Measurements from ENCODE around the gene COA1.
"Not testable (repeated sequence)": the region's sequence is repeated elsewhere in the genome, so short reads cannot be mapped to it uniquely, and the experiment has no call there.

COA1 gene

DNA sequence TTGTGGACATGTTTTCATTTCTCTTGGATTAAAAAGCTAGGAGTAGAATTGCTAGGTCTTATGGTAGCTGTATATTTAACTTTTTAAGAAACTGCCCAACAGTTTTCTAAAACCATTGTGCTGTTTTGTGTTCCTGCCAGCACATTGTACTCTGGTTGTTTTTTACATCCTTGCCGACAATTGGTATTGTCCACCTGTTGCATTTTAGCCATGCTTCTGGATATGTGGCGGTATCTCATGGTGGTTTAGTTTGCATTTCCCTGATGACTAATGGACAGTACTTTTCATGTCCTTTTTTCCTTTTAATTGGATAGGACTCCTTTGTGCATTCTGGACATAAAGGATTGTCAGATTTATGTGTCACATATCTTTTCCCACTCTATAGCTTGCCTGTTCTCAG, 100.9 kb downstream of the COA1 start:
- DNase-seq (ENCODE audit: low read depth in 3 of 3) = no peak

- DNase-seq (ENCODE audit: low read depth in 3 of 3) = not testable (repeated sequence)
Observed at GRCh38 chr7:43627798-43628197, 101.5 kb downstream of the COA1 start.

GRCh38 chr7:43626695-43627094, 102.6 kb downstream of the COA1 start:
- DNase-seq (ENCODE audit: low read depth in 3 of 3) = no peak

DNA sequence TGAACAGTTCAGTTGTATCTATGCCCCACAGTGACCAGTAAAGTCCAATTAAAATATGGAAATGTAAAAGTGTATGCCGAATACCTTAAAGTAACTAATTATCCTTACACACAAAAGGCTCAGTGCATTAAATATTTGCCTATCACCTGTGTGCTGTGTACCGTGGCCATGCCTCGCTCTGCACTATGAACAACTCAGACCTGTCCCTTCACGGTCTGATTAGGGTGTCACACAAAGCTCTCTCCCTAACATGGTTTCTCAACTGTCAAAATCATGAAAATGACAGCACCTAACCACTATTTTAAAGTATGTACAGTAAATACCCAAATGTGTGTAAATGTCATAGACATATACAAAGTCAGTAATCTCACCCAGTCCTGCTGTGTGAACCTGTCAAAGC, 103.3 kb downstream of the COA1 start:
- no peak for DNase-seq (ENCODE audit: low read depth in 3 of 3)

DNA sequence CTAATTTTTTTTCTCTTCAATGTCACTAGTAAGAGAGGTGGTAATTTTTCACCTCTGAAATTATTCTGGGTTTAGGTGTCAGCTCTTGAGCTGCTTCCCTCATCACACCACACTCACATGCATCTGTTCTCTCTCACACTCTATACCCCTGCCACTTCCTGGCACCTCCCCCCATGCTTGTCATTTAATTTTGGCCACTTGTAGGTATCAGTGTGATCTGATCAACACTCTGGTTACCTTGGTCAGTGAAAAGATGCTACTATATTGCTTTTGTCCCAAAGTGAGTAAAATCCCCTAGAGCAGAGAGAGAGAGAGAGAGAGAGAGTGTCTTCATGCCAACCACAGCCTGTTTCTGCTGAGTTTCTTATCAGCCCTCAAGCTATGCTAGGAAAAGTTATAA, 103.9 kb downstream of the COA1 start:
- DNase-seq (ENCODE audit: low read depth in 3 of 3) = no peak

GRCh38 chr7:43624156-43624555, 105.2 kb downstream of the COA1 start:
- no peak for DNase-seq (ENCODE audit: low read depth in 3 of 3)

- DNase-seq (ENCODE audit: low read depth in 3 of 3) = no peak
Observed at GRCh38 chr7:43621729-43622448, 107.4 kb downstream of the COA1 start.

GRCh38 chr7:43619213-43620012, 109.9 kb downstream of the COA1 start:
- DNase-seq (ENCODE audit: low read depth in 3 of 3) = no peak

DNA sequence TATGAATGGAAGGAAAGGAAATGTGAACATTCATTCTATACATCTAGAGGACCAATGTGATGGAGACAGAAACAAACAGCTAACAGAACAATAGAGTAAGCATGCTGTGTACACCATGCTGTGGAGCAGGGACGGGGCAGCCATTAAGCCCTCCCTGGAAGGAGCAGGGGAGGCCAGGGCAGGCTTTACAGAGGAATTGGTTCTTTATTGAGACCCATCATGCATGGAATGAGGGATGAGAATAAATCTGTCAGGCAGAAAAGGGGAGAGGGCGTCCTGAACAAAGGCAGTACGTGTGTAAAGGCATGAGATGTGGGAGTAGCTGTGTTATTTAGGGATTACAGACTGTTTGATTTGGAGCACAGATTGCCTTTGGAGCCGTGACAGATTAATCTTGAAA, 111.2 kb downstream of the COA1 start:
- DNase-seq (ENCODE audit: low read depth in 3 of 3) = no peak

DNA sequence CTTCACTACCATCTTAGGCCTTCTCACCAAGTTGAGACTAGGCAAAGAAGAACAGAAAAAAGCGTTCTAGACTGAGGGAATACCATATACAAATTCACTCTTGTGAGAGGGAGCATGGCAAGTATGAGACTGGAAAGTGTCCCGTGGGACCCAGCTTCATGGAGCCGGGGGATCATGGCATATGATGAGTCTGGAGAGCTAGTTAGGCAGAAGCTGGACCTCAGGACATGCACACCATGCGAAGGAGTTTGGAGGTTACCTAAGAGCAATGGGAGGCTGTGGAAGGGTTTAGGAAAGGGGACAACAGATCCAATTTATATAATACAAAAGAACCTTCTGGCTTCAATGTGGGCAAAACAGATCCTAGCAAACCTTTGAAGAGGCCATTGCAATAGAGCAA, 112.3 kb downstream of the COA1 start:
- DNase-seq (ENCODE audit: low read depth in 3 of 3) = no peak

GRCh38 chr7:43615558-43616145, 113.7 kb downstream of the COA1 start:
- DNase-seq (ENCODE audit: low read depth in 3 of 3) = no peak

GRCh38 chr7:43612599-43613589, 116.4 kb downstream of the COA1 start:
- DNase-seq (ENCODE audit: low read depth in 3 of 3) = no peak

- no peak for DNase-seq (ENCODE audit: low read depth in 3 of 3)
Observed at GRCh38 chr7:43612128-43612527, 117.2 kb downstream of the COA1 start.

- no peak for DNase-seq (ENCODE audit: low read depth in 3 of 3)
Observed at GRCh38 chr7:43609097-43609496, 120.2 kb downstream of the COA1 start.

GRCh38 chr7:43604251-43604650, 125.1 kb downstream of the COA1 start:
- DNase-seq (ENCODE audit: low read depth in 3 of 3) = no peak

DNA sequence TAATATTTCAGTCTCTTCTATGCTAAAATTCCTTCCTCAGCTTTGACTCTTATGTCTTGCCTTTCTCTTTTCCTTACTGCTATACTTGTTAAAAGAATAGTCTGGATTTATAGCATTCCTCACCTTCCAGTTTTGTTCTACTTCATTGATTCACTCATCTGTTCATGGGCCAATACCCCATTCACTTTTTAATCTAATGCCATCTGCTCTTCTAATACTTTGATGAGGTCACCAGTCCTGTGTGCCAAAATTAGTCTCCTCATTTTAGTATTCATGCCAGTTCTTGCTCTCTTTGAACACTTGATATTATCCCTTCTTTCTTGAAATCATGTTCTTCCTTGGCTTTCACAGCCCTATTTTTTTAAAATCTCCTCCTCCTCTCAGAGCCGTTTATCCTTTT, 127.1 kb downstream of the COA1 start:
- DNase-seq (ENCODE audit: low read depth in 3 of 3) = no peak

DNA sequence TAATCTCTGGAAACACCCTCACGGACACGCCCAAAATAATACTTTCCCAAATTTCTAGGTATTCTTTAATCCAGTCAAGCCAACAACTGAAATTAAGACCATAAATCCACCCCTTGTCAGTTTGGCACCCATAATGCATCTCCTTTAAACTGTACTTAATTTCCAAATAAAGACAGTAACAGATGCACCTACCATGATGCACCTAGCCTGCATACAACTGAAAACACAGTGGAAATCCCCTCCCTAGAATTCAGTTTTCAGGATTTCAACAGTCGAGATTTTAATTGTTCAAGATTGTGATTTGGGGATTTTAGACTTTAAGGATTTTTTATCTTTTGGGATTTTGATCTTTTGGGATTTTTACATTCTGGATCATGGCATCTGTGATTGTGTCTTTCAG, 129.3 kb downstream of the COA1 start:
- no peak for DNase-seq (ENCODE audit: low read depth in 3 of 3)

DNA sequence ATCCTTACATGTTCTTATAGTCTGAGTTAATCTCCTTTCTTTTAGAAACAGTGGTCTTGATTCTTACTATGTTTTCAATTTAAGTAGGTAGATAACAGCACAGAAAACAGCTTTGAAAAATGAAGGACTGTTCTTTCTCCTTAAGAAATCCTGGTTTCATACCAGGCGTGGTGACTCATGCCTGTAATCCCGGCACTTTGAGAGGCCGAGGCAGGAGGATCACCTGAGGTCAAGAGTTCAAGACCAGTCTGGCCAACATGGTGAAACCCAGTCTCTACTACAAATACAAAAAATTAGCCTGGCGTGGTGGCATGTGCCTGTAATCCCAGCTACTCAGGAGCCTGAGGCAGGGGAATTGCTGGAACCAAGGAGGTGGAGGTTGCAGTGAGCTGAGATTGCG, 132.9 kb downstream of the COA1 start:
- DNase-seq (ENCODE audit: low read depth in 3 of 3) = not testable (repeated sequence)

- DNase-seq (ENCODE audit: low read depth in 3 of 3) = no peak
Observed at GRCh38 chr7:43594020-43594419, 135.3 kb downstream of the COA1 start.

DNA sequence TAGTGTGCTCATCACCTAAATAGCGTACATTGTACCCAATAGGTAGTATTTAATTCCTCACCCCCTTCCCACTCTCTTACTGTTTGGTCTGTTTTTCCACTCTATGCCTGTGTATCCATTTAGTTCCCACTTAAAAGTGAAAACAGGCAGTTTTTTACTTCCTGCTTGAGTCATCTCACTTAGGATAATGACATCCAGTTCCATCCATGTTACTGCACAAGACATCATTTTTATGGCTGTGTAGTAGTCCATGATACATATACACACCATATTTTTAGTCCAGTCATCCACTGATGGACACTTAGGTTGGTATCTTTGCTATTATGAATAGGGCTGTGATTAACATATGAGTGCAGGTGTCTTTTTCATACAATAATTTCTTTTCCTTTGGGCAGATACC, 136.3 kb downstream of the COA1 start:
- no peak for DNase-seq (ENCODE audit: low read depth in 3 of 3)

GRCh38 chr7:43592326-43592725, 137.0 kb downstream of the COA1 start:
- no peak for DNase-seq (ENCODE audit: low read depth in 3 of 3)
